Measurements from ENCODE around the gene KAZN. TPM values are rescaled to one million over a fixed set of nuclear protein-coding genes. Genes with fewer than 3 reads are reported as not detected.
A peak's percentile ranks its signal among the peaks of the same experiment; 100 is the strongest.

The KAZN gene
- total RNA-seq, 2 donors from 2014 or later: 0.31 to 1.4 TPM

DNA sequence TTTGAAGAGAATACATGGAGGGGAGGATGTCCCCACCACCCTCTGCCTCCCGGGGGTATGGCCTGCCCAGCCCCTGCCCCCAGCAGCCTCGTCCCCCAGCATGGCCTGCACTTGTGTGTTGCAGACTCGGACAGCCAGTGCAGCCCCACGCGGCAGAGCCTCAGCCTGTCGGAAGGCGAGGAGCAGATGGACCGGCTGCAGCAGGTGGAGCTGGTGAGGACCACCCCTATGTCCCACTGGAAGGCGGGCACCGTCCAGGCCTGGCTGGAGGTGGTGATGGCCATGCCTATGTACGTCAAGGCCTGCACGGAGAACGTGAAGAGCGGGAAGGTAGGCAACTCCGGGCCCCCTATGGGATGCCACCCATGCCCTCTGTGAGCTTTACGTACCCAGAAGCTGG lies 495.6 kb downstream of the KAZN start:
- Mint-ChIP-seq H3K36me3 (no peaks in the 10 kb centered on the region), H3K9me3 (no peaks in the 10 kb centered on the region), H3K4me3 (no peak overlapping the region), H3K27me3 (peaks cover 3 to 9% of the 10 kb centered on the region in 2 donors), H3K4me1 (ENCODE audit: low read depth in 2 of 2) (peaks cover 7 to 21% of the 10 kb centered on the region in 2 donors), H3K27ac (no peak overlapping the region)
- ATAC-seq (peak in 1 of 2 donors; percentile 13), DNase-seq (ENCODE audit: low spot score) (no peak)

DNA sequence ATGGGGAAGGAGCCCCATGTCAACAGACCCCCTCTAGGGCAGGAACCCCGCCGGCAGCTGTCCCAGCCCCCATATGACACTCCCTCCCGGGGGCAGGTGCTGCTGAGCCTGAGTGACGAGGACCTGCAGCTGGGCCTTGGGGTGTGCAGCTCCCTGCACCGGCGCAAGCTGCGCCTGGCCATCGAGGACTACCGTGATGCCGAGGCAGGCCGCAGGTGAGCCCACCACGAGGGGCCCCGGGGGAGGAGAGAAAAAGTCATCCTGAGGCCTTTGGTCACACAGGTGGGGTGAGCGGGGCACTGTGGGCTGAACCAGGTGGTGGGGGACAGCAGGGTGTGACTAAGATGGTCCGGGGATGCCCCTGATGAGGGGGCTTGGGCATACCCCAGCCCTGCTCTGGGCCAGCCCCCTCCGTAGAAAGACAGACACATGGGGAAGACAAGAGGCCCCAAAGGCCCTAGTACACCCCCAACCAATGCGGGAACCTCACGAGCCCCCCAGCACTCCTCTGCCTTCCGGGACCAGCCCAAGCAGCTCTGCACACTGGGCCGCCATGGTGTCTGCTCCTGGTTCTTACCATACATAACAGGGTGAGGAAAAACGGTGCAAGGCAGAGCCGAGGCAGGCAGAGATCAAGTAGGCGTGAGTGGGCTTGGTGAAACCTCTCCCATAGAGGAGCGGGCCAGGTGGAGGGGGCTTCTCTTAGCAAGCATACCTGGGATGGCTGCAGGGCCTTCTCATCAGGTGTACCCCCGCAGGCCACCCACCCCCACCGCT lies 496.4 kb downstream of the KAZN start:
- peaks cover 12 to 14% of the 10 kb centered on the region in 2 donors for H3K27me3 Mint-ChIP-seq
- no peaks in the 10 kb centered on the region for H3K9me3 Mint-ChIP-seq
- DNase-seq (ENCODE audit: low spot score) (no peak), ATAC-seq (no peak)
- no peak overlapping the region for H3K4me3 Mint-ChIP-seq
- H3K4me1 Mint-ChIP-seq (ENCODE audit: low read depth in 2 of 2): peaks cover 14 to 25% of the 10 kb centered on the region in 2 donors
- no peak overlapping the region for H3K27ac Mint-ChIP-seq
- no peaks in the 10 kb centered on the region for H3K36me3 Mint-ChIP-seq

DNA sequence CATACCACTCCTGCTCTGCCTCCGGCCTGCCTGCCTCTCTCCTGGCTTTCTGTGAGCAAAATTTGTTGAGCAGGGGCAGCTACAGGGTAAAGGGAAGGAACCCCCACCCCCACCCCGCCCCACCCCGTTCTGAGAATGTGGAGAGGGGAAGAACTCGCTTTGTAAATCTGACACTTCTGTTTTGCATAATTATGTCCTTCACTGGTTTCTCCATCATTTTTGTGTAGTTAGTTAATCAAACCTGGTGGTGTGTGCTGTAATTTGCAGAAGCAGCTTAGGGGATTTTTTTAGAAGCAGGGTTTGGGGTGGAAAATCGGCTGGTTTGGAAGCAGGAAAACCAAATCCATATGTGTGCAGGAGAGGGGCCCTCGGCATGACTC lies 497.0 kb downstream of the KAZN start:
- no peaks in the 10 kb centered on the region for H3K9me3 Mint-ChIP-seq
- no peak overlapping the region for H3K4me3 Mint-ChIP-seq
- peaks cover 17 to 30% of the 10 kb centered on the region in 2 donors for H3K4me1 Mint-ChIP-seq (ENCODE audit: low read depth in 2 of 2)
- no peak for DNase-seq (ENCODE audit: low spot score)
- no peaks in the 10 kb centered on the region for H3K36me3 Mint-ChIP-seq
- no peak for ATAC-seq
- H3K27me3 Mint-ChIP-seq: peaks cover 12 to 16% of the 10 kb centered on the region in 2 donors
- no peak overlapping the region for H3K27ac Mint-ChIP-seq

DNA sequence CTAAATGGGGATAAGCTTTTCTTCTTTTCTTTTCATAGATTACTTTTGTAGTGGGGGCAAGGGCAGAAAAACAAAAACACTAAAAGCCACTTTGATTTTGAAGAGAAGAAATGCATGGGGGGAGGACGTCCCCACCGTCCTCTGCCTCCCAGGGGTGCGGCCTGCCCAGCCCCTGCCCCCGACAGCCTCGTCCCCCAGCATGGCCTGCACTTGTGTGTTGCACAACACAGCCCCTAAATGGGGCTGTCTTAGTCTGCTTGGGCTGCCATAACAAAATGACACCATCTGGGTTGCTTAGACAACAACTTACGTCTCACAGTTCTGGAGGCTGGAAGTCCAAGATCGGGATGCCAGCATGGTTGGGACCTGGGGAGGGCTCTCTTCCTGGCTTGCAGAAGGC lies 497.8 kb downstream of the KAZN start:
- Mint-ChIP-seq H3K4me1 (ENCODE audit: low read depth in 2 of 2) (peaks cover 20 to 32% of the 10 kb centered on the region in 2 donors), H3K27ac (no peak overlapping the region), H3K27me3 (peaks cover 18 to 20% of the 10 kb centered on the region in 2 donors), H3K4me3 (no peak overlapping the region), H3K36me3 (no peaks in the 10 kb centered on the region), H3K9me3 (no peaks in the 10 kb centered on the region)
- no peak for DNase-seq (ENCODE audit: low spot score)
- no peak for ATAC-seq

DNA sequence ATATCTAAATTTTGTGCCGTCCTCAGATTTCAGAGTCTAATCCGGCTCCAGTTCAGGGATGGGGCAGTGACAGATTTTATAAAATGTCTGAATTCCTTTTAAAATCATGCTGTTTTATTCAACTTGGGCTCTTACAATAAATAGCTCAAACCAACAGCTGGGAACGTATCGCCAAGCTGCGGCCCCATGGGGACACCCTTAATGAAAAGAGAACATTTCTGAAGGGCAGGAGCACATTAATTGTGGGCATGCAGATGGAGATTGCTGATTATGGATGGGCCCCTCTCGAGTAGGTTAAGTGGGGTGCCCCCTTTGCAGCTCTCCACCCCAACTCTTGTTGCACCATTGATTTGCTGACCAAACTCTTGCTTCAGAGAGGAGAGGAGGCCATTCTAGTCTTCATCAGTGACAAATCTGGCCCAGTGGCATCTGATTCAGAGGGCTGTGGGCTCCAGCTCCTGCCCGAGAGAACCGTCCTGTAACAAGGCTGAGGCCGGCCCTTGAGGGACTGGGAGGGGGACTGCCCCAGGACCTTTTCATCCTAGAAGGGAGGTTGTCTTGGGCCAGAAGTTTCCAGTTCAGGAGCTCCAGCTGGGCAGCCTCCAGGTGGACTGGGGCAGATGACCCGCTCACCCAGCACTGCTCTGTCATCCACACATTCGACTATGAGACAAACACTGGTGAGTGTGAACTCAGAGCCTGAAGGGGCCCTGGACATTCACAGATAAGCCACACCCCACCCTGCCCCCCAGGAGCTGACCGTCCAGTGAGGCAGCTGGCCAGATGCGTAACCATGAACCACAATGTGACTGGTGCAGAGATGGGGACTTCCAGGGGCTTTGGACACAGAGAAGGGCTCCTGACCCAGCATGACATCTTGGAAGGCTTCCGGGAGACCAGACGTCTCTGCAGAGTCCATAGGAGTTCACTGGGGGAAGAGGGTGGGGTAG lies 500.0 kb downstream of the KAZN start:
- Mint-ChIP-seq H3K27ac (peak overlapping the region in 1 of 2 donors; percentile 29), H3K27me3 (peaks cover 24 to 27% of the 10 kb centered on the region in 2 donors), H3K36me3 (no peaks in the 10 kb centered on the region), H3K4me1 (ENCODE audit: low read depth in 2 of 2) (peaks cover 20 to 34% of the 10 kb centered on the region in 2 donors), H3K4me3 (no peak overlapping the region), H3K9me3 (no peaks in the 10 kb centered on the region)
- ATAC-seq (no peak), DNase-seq (ENCODE audit: low spot score) (peak; percentile 26)

DNA sequence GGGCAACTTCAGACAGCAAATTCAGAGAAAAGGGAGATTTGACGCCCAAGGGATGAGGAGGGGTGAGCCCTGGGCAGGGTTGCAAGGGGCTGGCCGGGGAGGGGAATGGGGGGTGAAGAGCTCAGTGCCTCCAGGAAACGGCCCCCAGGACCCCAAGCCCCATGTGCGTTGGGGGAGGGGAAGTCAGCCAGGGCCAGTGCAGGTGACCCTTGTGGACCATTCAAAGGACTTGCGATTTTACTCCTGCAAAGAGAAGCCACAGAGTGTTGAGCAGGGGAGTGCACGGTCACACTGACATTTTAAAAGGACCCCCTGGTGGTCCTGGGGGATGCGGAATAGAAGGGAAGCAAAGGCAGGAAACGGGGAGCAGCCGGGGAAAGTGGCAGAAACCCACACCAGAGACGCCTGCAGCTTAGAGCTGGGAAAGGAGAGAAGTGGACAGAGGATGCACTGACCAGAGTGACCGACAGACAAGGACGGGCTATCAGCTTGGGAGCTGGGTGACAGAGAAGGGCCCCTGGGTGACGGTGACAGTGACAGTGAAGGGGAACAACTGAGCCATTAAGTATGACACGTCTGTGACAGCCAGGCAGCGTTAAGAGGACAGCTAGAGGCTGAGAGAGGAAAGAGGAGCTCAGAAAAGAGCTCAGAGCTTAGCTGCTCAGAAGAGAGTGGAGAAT lies 501.1 kb downstream of the KAZN start:
- H3K27ac Mint-ChIP-seq: peak overlapping the region in 1 of 2 donors; percentile 29
- ATAC-seq (no peak), DNase-seq (ENCODE audit: low spot score) (peak; percentile 32)
- no peaks in the 10 kb centered on the region for H3K36me3 Mint-ChIP-seq
- peak overlapping the region; percentile 25 for H3K4me3 Mint-ChIP-seq
- no peaks in the 10 kb centered on the region for H3K9me3 Mint-ChIP-seq
- peaks cover 24 to 27% of the 10 kb centered on the region in 2 donors for H3K27me3 Mint-ChIP-seq
- peaks cover 20 to 34% of the 10 kb centered on the region in 2 donors for H3K4me1 Mint-ChIP-seq (ENCODE audit: low read depth in 2 of 2)

DNA sequence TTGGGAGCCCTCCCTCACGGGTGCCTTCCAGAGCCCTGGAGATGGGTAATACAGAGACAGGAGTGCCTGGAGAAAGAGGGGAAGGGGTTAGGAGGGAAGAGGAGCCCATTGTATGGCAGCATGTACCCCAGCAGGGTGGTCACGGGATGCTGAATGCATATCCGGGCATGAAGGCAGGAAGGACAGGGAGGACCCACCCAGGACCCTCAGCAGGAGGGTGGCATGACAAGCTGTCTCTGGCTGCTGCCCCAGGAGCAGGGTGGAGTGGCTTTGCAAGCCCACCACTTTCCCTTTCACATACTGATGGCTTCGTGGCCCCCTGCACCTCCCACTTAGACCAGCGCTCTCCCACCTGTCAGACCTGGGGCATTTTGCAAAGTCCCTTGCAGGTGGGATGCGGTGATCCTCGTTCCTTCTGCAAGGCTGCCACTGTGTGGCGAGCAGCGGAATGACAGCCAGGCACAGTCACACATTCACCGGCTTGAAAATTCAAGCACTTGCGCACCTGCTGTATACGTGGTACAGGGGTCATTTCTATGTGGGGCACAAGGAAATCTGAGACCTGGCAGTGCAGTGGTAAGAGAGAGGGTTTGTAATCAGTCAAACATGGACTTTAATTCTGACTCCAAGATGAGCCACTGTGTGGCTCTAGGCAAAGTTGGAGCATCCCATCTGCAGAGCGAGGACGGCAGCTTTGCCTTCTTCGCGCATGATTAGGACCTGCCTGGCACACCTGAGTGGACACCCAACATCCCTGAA lies 501.8 kb downstream of the KAZN start:
- peak; percentile 81 for DNase-seq (ENCODE audit: low spot score)
- Mint-ChIP-seq H3K27me3 (peaks cover 24 to 27% of the 10 kb centered on the region in 2 donors), H3K36me3 (no peaks in the 10 kb centered on the region), H3K4me1 (ENCODE audit: low read depth in 2 of 2) (peaks cover 20 to 34% of the 10 kb centered on the region in 2 donors), H3K4me3 (peak overlapping the region; percentile 25), H3K27ac (no peak overlapping the region), H3K9me3 (no peaks in the 10 kb centered on the region)
- ATAC-seq: peak; percentile 68 to 77

DNA sequence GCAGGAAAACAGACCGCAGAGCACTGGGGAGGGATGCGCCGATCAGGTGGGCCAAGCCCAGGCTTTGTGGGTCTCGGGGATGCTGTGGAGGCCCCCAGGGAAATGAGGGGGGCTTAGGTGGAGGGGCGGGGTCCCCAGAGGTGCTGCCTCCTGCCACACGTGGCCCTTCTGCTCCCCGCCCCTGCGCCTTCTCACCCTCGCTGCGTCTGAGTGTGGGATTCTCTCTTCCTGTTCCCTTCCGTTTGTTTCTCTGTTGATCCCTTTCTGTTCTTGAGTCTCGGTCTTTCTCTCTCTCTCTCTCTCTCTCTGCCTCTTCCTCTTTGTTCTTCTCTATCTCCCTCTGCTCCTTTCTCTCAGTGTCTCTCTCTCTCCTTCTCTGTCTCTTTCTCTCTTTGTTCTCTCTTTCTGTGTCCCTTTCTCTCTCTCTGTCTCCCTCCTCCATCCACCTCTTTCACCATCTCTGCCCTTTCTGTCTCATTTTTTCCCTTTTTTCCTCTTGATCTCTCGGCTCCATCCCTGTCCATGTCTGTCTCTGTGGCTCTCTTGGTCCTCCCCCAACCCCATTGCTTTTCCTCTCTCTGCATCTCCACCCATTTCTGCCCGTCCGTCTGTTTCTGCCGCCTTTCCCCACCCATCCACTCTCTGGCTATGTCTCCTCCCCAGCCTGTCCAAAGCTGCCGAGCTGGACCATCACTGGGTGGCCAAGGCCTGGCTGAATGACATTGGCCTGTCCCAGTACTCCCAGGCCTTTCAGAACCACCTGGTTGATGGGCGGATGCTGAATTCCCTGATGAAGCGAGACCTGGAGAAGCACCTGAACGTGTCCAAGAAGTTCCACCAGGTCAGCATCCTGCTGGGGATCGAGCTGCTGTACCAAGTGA lies 502.6 kb downstream of the KAZN start:
- Mint-ChIP-seq H3K36me3 (no peaks in the 10 kb centered on the region), H3K4me1 (ENCODE audit: low read depth in 2 of 2) (peaks cover 20 to 30% of the 10 kb centered on the region in 2 donors), H3K27me3 (peaks cover 22 to 27% of the 10 kb centered on the region in 2 donors), H3K9me3 (no peaks in the 10 kb centered on the region), H3K4me3 (peak overlapping the region; percentile 34), H3K27ac (no peak overlapping the region)
- peak; percentile 44 for DNase-seq (ENCODE audit: low spot score)
- no peak for ATAC-seq

DNA sequence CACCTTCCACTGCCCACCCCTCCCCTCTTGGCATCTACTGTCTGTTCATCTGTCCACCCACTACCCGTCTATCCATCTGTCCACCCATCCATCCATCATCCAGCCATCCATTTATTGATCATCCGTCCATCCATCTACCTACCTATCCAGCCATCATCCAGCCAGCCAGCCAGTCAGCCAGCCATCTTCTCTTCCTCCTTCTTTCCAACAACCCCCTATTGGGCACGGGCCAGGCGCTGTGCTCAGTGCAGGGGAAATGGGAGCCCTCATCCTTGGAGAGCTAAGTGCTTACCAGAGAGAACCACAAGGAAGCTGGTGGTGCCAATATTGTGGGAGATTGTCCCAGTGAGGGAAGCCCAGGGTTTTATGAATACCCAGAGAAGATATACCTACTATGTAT lies 503.3 kb downstream of the KAZN start:
- Mint-ChIP-seq H3K4me1 (ENCODE audit: low read depth in 2 of 2) (peaks cover 20 to 30% of the 10 kb centered on the region in 2 donors), H3K36me3 (no peaks in the 10 kb centered on the region), H3K27ac (no peak overlapping the region), H3K27me3 (peaks cover 22 to 27% of the 10 kb centered on the region in 2 donors), H3K9me3 (no peaks in the 10 kb centered on the region), H3K4me3 (no peak overlapping the region)
- no peak for ATAC-seq
- no peak for DNase-seq (ENCODE audit: low spot score)

DNA sequence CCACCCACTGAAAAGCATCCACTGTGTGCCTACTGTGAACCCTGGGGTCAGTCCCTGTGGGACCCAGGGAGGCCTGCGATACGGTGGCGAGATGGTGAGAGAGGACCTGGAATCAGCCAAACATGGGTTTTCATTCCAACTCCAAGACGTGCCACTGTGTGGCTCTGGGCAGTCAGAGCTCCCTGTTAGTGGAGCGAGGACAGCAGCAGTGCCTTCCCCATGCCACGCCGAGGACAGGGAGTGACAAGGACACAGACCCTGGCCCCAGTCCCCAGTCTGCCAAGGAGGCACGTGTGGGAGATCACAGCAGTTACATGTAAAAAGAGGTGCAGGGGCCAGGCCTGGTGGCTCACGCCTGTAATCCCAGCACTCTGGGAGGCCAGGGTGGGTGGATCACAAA lies 504.2 kb downstream of the KAZN start:
- Mint-ChIP-seq H3K9me3 (no peaks in the 10 kb centered on the region), H3K4me1 (ENCODE audit: low read depth in 2 of 2) (peaks cover 16 to 25% of the 10 kb centered on the region in 2 donors), H3K27ac (no peak overlapping the region), H3K27me3 (peaks cover 22 to 27% of the 10 kb centered on the region in 2 donors), H3K36me3 (no peaks in the 10 kb centered on the region), H3K4me3 (no peak overlapping the region)
- ATAC-seq: no peak
- peak; percentile 44 for DNase-seq (ENCODE audit: low spot score)

DNA sequence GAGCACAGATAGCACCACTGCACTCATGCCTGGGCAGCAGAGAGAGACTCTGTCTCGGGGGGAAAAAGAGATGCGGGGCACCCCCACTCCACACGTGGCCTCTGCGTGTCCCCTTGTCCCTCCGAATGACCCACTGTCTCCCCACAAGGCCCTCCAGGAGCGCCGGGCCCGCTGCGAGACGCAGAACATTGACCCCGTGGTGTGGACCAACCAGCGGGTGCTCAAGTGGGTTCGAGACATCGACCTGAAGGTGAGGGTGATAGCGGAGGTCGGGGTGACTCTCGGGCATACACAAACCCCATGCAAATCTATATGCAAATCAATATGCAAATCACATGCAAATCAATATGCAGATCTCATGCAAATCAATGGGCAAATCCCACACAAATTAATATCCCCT lies 504.7 kb downstream of the KAZN start:
- Mint-ChIP-seq H3K9me3 (no peaks in the 10 kb centered on the region), H3K36me3 (no peaks in the 10 kb centered on the region), H3K27ac (no peak overlapping the region), H3K4me3 (no peak overlapping the region), H3K4me1 (ENCODE audit: low read depth in 2 of 2) (peaks cover 16 to 25% of the 10 kb centered on the region in 2 donors), H3K27me3 (peaks cover 22 to 27% of the 10 kb centered on the region in 2 donors)
- ATAC-seq (no peak), DNase-seq (ENCODE audit: low spot score) (no peak)

DNA sequence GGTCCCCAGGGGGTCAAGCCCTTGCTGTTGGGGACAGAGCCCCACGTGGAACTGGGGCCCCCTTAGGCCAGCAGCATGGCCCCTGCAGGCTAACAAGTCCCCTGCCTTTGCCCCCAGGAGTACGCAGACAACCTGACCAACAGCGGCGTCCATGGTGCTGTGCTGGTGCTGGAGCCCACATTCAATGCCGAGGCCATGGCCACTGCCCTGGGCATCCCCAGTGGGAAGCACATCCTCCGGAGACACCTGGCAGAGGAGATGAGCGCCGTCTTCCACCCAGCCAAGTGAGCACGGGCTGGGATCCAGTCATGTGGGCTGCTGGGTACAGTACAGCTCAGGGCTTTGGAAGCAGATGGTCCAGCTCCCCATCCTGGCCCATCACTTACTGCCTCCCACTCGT lies 505.4 kb downstream of the KAZN start:
- Mint-ChIP-seq H3K9me3 (no peaks in the 10 kb centered on the region), H3K4me3 (no peak overlapping the region), H3K4me1 (ENCODE audit: low read depth in 2 of 2) (peaks cover 16 to 25% of the 10 kb centered on the region in 2 donors), H3K27ac (no peak overlapping the region), H3K36me3 (no peaks in the 10 kb centered on the region), H3K27me3 (peaks cover 21 to 25% of the 10 kb centered on the region in 2 donors)
- ATAC-seq: no peak
- DNase-seq (ENCODE audit: low spot score): peak; percentile 37
